ENCODE results near the gene CLDN12. TPM values are rescaled to one million over a fixed set of nuclear protein-coding genes. Genes with fewer than 3 reads are reported as not detected.

The CLDN12 gene
- total RNA-seq (2022), result 22.5 and 39.2 TPM in 2 replicates
- Bru-seq, nascent RNA, result percentile 92 among the genes with signal in this experiment
- percentile 99 among the genes with signal in this experiment for BruChase-seq, experiment 1, labeled RNA remaining after a 6-hour chase
- percentile 99 among the genes with signal in this experiment for BruChase-seq, experiment 2, labeled RNA remaining after a 2-hour chase
- long read RNA-seq, transcript CLDN12-201 (3 exons, 3,565 nt), result major isoform, 20 of 26 reads
- long read RNA-seq, partial matches to known transcripts, result 1 of 26 reads
- long read RNA-seq, other reads (novel, unspliced or antisense), result 3 of 26 reads

DNA sequence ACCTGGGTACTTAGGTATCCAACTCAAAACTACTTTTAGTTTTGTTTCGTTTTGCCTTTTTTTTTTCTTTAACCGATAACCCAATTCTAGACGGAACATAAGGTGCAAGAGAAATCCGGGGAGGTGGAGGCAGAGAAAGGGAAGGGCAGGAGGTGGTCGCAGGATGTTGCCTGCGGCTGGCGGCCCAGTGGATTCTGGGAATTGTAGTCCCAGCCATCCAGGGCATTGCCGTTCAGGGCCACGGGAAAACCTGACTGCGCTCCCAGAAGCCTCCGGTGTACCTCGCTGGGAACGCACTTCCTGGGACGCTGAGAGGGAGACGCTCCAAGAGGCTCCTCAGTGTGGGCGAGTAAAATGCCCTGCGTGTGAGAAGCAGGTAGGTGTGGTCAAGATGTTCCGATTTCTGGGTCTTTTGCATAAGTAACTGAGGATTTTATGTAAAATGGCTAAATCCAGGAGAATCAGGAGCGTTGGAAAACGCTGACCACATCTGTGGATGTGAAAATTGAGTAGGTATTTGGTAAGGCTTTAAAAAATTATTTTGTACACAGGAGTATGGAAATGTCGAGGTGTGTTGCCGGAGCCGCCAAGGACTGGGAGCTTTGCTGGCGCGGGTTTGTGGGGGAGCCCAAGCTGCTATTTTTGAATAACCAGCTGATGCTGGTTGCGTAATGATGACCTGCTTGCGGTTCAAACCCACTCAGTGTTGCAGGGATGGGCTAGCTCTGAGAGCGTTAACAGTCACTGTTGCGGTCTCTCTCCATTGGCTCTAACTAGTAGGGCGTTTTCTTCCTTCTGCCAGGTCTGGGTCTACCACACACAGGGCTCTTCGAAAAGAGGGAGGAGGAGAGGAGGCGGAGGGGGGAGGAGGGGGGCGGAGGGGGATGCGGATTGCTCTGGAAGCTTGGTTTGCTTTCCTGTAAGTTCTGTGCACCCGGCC lies at the start of gene CLDN12:
CLDN12 (plus strand) TSS at position 288 of the 940 bp plus-strand sequence. CDS start 9,216 bp downstream, outside the sequence.
- TSS peak; percentile 69 for BruUV-seq (replicated peaks)
- Mint-ChIP-seq H3K27ac (ENCODE audit: low read depth, unreplicated experiment) (peak within 1 kb of the TSS; percentile 96), H3K36me3 (ENCODE audit: insufficient read depth, unreplicated experiment) (peaks cover 26% of the 10 kb centered on the region), H3K4me3 (ENCODE audit: unreplicated experiment) (peak within 1 kb of the TSS; percentile 88), H3K9me3 (ENCODE audit: unreplicated experiment) (no peaks in the 10 kb centered on the region), H3K27me3 (ENCODE audit: insufficient read depth, unreplicated experiment) (no peaks in the 10 kb centered on the region), H3K4me1 (ENCODE audit: insufficient read depth, unreplicated experiment) (peaks cover 6% of the 10 kb centered on the region)
- ChIA-PET POLR2A (interaction anchor here (0.7 to 2.0 kb wide), 17 partner anchors 8 to 1645 kb away, joined by 3 to 18 read pairs (median 4); partner anchors contain the start of gene GTPBP10), CTCF (interaction anchor here (0.8 to 1.3 kb wide), 5 partner anchors 19 to 209 kb away, joined by 3 to 6 read pairs (median 3); partner anchors contain the start of gene GTPBP10)
- TF ChIP-seq, protein P1, sequence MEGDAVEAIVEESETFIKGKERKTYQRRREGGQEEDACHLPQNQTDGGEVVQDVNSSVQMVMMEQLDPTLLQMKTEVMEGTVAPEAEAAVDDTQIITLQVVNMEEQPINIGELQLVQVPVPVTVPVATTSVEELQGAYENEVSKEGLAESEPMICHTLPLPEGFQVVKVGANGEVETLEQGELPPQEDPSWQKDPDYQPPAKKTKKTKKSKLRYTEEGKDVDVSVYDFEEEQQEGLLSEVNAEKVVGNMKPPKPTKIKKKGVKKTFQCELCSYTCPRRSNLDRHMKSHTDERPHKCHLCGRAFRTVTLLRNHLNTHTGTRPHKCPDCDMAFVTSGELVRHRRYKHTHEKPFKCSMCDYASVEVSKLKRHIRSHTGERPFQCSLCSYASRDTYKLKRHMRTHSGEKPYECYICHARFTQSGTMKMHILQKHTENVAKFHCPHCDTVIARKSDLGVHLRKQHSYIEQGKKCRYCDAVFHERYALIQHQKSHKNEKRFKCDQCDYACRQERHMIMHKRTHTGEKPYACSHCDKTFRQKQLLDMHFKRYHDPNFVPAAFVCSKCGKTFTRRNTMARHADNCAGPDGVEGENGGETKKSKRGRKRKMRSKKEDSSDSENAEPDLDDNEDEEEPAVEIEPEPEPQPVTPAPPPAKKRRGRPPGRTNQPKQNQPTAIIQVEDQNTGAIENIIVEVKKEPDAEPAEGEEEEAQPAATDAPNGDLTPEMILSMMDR (IDR thresholded peaks at IDR 0.05; ENCODE audit: unreplicated experiment), result no peak
- peak; percentile 94 for DNase-seq (ENCODE audit: unreplicated experiment)
- intact Hi-C loops (cut with micrococcal nuclease), result loop anchor here (1.0 kb wide), 1 partner anchor 57 kb away; the partner anchor contains the start of gene GTPBP10

DNA sequence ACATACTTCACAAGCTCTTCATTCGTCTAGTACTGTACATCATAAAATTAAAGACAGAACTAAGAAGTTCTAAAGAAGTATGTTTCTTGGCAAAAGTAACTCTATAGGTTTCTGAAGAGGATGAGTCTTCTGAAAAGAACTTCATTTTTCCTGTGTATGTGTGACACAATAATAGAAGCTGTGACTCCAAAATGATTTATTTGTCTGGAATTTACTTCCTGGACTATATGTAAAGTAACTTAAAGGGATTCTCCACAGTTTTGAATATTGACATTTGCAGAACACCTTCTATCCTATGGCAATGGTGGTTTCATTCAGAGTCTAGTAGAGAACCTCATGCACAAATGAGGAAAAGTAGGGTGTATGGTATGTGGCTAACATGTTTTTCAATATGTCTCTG lies 19.8 kb upstream of the CLDN12 start:
- intact Hi-C loops (cut with micrococcal nuclease), result no loop called here
- H3K4me1 Mint-ChIP-seq (ENCODE audit: insufficient read depth, unreplicated experiment), result peaks cover 15% of the 10 kb centered on the region
- peaks cover 82% of the 10 kb centered on the region for H3K36me3 Mint-ChIP-seq (ENCODE audit: insufficient read depth, unreplicated experiment)
- H3K9me3 Mint-ChIP-seq (ENCODE audit: unreplicated experiment), result peaks cover 22% of the 10 kb centered on the region
- no peak overlapping the region for H3K4me3 Mint-ChIP-seq (ENCODE audit: unreplicated experiment)
- peak; percentile 38 for DNase-seq (ENCODE audit: unreplicated experiment)
- TF ChIP-seq, protein P1 (IDR thresholded peaks at IDR 0.05; ENCODE audit: unreplicated experiment), result no peak
- CTCF ChIA-PET, result interaction anchor here (0.5 to 1.6 kb wide), 2 partner anchors 38 to 243 kb away, joined by 3 to 4 read pairs; no protein-coding TSS in a partner anchor
- peak overlapping the region; percentile 74 for H3K27ac Mint-ChIP-seq (ENCODE audit: low read depth, unreplicated experiment)
- H3K27me3 Mint-ChIP-seq (ENCODE audit: insufficient read depth, unreplicated experiment), result no peaks in the 10 kb centered on the region
- no TSS peak for BruUV-seq (replicated peaks)
- POLR2A ChIA-PET, result interaction anchor here (1.2 kb wide), 1 partner anchor 20 kb away, joined by 3 read pairs; the partner anchor contains the start of gene CLDN12

DNA sequence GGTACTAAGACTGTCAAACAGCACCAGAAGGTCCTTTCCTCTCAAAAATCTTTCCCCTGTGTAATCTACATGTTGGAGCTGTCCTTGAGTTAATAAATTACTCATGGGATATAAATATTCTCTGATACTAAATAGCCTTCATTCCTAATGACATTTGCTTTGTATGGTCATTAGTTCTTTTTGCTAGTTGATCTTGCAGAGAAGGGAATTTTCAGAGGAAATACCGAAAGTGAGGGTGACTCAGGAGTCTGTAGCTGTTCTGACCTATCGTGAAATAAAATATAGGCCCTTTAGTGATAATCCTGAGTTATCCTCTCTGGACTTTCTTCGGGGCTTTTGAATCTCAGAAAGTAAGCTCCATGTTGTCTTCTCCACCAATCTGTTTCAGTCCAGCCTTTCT lies 19.4 kb upstream of the CLDN12 start:
- intact Hi-C loops (cut with micrococcal nuclease), result no loop called here

More for the DNA sequence above, 19.4 kb upstream of the CLDN12 start:
- peak overlapping the region; percentile 74 for H3K27ac Mint-ChIP-seq (ENCODE audit: low read depth, unreplicated experiment)
- ChIA-PET CTCF (no interaction called here), POLR2A (interaction anchor here (1.2 kb wide), 1 partner anchor 20 kb away, joined by 3 read pairs; the partner anchor contains the start of gene CLDN12)
- H3K9me3 Mint-ChIP-seq (ENCODE audit: unreplicated experiment), result peaks cover 22% of the 10 kb centered on the region
- H3K36me3 Mint-ChIP-seq (ENCODE audit: insufficient read depth, unreplicated experiment), result peaks cover 79% of the 10 kb centered on the region
- no peak overlapping the region for H3K4me3 Mint-ChIP-seq (ENCODE audit: unreplicated experiment)
- TF ChIP-seq, protein P1 (IDR thresholded peaks at IDR 0.05; ENCODE audit: unreplicated experiment), result no peak
- H3K4me1 Mint-ChIP-seq (ENCODE audit: insufficient read depth, unreplicated experiment), result peaks cover 15% of the 10 kb centered on the region
- no TSS peak for BruUV-seq (replicated peaks)
- H3K27me3 Mint-ChIP-seq (ENCODE audit: insufficient read depth, unreplicated experiment), result no peaks in the 10 kb centered on the region
- DNase-seq (ENCODE audit: unreplicated experiment), result no peak
